Mononuclear cell (primary cell): ENCODE measurements around the gene KIF18B. TPM values are rescaled to one million over a fixed set of nuclear protein-coding genes. Genes with fewer than 3 reads are reported as not detected.

ENCODE experiments used
- H3K27me3 ChIP-seq: 2 replicates; pipeline ENCODE4 v1.6.0; 2011; ENCODE audit warnings: low read length, control low read depth; ENCODE audit not compliant: insufficient read depth
- H3K4me1 ChIP-seq: 2 replicates; pipeline ENCODE4 v1.5.1; 2011; ENCODE audit warnings: mild to moderate bottlenecking, low read length, control low read depth; ENCODE audit not compliant: insufficient read depth
- H3K4me3 ChIP-seq: 2 replicates; pipeline ENCODE4 v1.5.1; 2011; ENCODE audit warnings: mild to moderate bottlenecking, low read length, moderate library complexity
- H3K9me3 ChIP-seq: 2 replicates; pipeline ENCODE4 v1.5.1; 2011; ENCODE audit warnings: low read depth, mild to moderate bottlenecking, control low read depth, low read length
- total RNA-seq: library from RNA; depleted of rRNA; stranded (reverse); fragments of >200 nt; gene quantifications from one replicate; pipeline ENCODE4 v1.2.3, GENCODE V29; 2012

Gene KIF18B
- total RNA-seq, 1 donor: 0.10 TPM

GRCh38 chr17:44909681-44910144, 37.9 kb downstream of the KIF18B start:
- Histone ChIP-seq H3K9me3 (no peaks in the 10 kb centered on the region), H3K27me3 (peaks cover 11% of the 10 kb centered on the region), H3K4me3 (no peak overlapping the region)

GRCh38 chr17:44908761-44909326, 38.7 kb downstream of the KIF18B start:
- Histone ChIP-seq H3K4me3 (no peak overlapping the region), H3K4me1 (peaks cover 24% of the 10 kb centered on the region), H3K9me3 (no peaks in the 10 kb centered on the region), H3K27me3 (peaks cover 11% of the 10 kb centered on the region)

More at GRCh38 chr17:44909681-44910144, 37.9 kb downstream of the KIF18B start:
- peaks cover 24% of the 10 kb centered on the region for H3K4me1 ChIP-seq

DNA sequence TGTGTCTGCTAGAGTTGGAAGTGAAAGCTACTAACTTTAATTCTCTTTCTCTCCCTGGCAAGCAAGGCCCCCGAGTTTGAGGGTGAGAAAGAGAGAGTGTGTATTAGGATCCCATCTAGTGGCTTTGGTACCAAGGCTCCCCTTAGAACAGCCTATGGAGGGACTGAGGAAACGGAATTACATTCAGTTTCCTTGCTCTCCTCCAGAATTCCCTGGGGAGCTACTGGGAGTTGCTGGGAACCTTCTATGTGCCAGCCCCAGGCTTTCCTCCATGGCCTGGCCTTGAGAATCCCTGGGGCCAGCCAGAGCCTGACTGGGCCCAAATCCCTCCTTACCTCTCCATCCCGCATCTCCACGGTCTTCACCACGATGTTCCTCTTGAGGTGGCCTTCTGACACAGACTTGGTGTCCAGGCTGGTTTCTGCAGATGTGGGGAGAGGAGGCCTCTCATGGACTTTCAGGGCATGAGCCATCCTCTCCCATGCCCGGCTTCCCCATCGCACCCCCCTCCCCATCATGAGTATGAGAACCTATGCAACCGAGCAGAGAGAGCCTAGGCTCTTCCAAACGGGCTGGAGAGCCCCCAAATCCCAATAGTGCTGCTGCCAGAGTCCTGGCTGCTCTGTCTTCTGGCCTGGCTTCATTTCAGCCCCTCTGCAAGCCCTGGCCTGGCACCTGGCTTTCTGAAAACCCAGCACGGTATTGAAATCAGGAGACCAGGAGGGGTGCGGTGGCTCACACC, 39.7 kb downstream of the KIF18B start:
- Histone ChIP-seq H3K9me3 (no peaks in the 10 kb centered on the region), H3K4me3 (no peak overlapping the region), H3K4me1 (peaks cover 24% of the 10 kb centered on the region), H3K27me3 (peaks cover 10% of the 10 kb centered on the region)

DNA sequence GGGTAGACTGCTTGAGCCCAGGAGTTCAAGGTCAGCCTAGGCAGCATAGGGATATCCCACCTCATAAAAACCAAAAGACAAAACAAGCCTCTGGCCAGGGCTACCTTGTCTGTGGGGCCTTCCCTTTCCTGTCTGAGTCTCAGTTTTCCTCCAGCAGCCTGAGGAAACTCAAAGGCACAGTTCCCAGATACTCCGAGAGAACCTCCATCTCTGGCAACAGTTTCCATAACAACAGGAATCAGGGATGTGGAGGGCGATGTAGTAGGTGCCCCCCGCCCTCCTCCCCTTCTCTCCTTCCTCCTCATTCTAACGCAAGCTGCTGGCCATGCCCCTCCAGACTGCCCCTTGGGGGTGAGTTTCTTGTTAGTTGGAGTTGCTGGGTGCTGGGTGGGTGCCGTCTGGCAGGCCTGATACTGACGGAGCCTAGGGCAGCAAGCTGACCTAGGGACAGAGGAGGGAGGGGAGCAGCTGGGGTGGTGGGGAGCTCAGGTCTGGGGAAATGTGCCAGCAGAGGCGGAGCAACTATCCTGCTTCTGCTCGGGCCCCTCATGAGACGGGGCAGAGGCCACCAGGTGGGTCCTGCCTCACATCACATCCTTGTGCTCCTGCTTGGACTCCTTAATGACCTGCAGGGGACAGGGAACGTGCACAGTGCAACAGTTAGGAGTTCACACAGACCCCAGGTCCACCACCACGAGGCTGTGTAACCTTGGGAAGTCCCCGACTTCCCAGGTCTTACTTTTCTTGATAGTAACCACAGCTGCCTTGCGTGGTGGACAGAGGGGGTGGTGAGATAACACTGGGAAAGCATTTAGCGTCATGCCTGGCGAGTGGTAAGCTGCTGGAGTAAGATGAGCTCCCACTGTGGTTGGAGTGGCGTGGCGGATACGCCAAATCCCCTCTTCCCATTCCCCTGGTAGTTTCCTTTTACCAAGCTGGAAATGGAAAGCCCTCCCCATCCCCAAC, 40.5 kb downstream of the KIF18B start:
- H3K27me3 ChIP-seq: peaks cover 8% of the 10 kb centered on the region
- peaks cover 24% of the 10 kb centered on the region for H3K4me1 ChIP-seq
- H3K9me3 ChIP-seq: no peaks in the 10 kb centered on the region
- no peak overlapping the region for H3K4me3 ChIP-seq

DNA sequence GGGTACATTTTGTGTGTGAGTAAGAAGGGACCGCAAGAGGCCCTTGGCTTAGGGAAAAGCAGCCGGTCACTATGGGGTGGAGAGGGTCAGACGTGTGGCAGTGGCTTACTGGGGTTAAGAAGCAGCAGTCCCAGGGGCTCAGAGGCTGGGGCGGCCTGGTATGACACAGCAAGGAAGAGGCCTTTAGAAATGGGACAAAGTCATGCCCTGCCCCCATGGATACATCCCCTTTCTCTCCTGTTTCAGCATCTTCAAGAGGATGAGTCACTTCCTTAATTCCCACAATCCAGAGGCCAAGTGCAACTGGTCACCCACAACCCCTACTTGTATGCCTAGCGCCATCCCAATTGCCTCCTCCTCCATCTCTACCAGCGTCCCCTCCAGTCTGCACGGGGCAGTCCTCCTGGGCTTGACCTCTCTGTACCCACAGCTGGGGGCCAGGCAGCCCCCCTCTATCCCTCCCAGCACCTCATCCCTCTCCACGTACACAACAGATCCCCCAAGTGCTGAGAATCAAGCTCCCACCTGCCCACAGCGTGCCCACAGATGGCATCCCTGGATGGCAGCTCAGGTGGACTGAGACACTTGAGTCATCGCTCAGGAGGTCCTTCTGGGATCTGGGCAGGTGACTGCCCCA, 41.4 kb downstream of the KIF18B start:
- Histone ChIP-seq H3K4me3 (no peak overlapping the region), H3K9me3 (no peaks in the 10 kb centered on the region), H3K4me1 (peaks cover 24% of the 10 kb centered on the region), H3K27me3 (no peaks in the 10 kb centered on the region)

GRCh38 chr17:44905006-44906000, 42.3 kb downstream of the KIF18B start:
- Histone ChIP-seq H3K9me3 (no peaks in the 10 kb centered on the region), H3K4me3 (no peak overlapping the region), H3K4me1 (peaks cover 29% of the 10 kb centered on the region), H3K27me3 (no peaks in the 10 kb centered on the region)

DNA sequence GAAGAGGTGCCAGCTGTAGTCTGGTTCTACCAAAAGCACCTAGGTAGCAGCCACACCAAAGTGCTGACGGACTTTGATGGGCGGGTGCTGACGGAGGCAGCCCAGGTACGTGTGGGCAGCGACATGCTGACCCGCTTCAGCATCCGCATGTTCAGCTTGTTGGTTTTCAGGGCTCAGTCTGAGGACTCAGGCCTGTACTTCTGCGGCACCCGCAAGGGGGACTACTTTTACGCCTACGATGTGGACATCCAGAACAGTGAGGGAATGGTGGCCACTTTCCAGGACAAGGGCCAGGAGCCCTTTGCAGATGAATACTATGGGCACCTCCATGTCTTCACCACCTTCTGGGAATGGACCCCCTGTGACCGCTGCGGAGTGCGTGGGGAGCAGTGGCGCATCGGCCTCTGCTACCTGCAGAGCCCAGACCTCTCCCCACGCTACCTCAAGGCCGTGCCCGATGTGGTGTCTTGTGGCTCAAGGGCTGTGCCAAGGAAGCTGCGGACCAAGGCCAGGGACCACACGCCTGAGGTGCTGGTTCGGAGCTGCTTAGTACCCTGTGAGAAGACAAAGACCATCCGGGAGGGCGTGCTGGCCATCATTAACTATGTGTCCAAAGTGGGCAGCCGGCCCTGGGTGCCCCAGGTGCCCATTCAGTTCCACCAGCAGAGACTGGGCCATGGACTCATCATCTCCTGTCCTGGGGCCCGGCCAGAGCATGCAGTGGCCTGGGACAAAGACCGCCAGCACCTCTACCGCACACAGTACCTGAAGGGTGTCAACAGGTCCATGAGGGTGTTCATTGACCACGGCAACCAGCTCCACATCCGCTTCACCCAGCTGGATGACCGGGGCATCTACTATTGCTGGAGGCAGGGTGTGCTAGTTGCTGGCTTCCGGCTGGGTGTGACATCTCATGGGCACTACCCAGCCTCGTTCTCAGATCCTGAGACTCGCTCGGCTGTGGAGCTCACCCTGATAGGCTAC, 43.3 kb downstream of the KIF18B start:
- Histone ChIP-seq H3K4me3 (no peak overlapping the region), H3K4me1 (peaks cover 36% of the 10 kb centered on the region), H3K27me3 (no peaks in the 10 kb centered on the region), H3K9me3 (no peaks in the 10 kb centered on the region)

DNA sequence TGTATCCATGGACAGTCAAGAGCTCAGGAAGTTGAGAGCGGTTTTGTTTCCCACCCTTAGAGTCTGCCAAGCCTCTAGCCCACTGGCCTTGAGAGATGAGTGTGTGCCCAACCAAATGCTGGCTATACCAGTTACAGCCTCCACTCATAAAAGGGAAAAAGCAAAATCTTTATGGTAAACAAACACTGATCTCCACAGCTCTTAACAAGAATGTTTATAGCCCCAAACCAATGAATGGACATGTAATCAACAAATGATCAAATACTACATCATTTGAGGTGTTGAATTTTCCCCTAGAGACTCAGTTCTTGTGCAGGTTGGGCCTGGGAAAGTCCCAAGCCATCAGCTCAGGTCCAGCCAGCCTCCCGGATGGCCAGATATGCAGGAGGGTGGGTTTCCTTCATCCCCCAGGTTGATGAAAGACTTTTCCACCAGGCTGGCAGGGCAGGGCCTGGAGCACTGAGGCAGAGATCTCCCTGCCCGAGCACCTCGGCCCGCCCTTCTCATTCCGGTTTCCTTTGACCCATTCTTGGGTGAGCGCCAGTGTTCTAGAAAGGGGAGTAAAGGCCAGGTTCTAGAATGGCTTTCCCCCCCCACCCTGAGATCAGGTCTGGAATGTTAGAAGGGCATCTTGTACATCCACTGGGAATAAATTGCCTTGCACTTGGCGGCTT, 44.4 kb downstream of the KIF18B start:
- Histone ChIP-seq H3K4me1 (peaks cover 41% of the 10 kb centered on the region), H3K27me3 (no peaks in the 10 kb centered on the region), H3K9me3 (no peaks in the 10 kb centered on the region), H3K4me3 (no peak overlapping the region)

DNA sequence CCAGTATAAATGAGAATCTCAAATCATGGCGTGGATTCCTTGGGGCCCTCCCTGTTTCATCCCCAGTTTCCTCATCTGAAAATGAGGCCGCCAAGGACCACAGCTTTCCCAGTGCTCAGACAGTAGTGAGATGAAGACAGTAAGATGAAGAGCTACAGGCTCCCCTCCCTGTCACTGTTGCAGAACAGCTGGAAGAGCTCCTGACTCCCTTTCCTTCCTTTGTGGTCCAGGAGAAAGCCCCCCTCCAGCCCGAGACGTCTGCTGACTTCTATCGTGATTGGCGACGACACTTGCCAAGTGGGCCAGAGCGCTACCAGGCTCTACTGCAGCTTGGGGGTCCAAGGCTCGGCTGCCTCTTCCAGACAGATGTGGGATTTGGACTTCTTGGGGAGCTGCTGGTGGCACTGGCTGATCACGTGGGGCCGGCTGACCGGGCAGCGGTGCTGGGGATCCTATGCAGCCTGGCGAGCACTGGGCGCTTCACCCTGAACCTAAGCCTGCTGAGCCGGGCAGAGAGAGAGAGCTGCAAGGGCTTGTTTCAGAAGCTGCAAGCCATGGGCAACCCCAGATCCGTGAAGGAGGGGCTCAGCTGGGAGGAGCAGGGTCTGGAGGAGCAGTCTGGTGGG, 45.3 kb downstream of the KIF18B start:
- Histone ChIP-seq H3K27me3 (no peaks in the 10 kb centered on the region), H3K4me1 (peaks cover 50% of the 10 kb centered on the region), H3K4me3 (no peak overlapping the region), H3K9me3 (no peaks in the 10 kb centered on the region)

- no peaks in the 10 kb centered on the region for H3K9me3 ChIP-seq
- peaks cover 50% of the 10 kb centered on the region for H3K4me1 ChIP-seq
These were observed 46.1 kb downstream of the KIF18B start for GRCh38 chr17:44901411-44901921.

GRCh38 chr17:44900894-44901293, 46.7 kb downstream of the KIF18B start:
- Histone ChIP-seq H3K4me1 (peaks cover 46% of the 10 kb centered on the region), H3K27me3 (no peaks in the 10 kb centered on the region), H3K4me3 (no peak overlapping the region), H3K9me3 (no peaks in the 10 kb centered on the region)

More at GRCh38 chr17:44901411-44901921, 46.1 kb downstream of the KIF18B start:
- H3K27me3 ChIP-seq: no peaks in the 10 kb centered on the region
- H3K4me3 ChIP-seq: no peak overlapping the region
